ENCODE data around the gene NRG2.

NRG2 gene

GRCh38 chr5:139895046-139895445, 148.1 kb downstream of the NRG2 start:
- TF ChIP-seq CTCF (conservative IDR thresholded peaks at IDR 0.05; ENCODE audit: low read depth): no peak

GRCh38 chr5:139893873-139894272, 149.2 kb downstream of the NRG2 start:
- peak overlapping the region; percentile 18; the same call in 1 of the 2 replicates for H3K27ac ChIP-seq
- no peak for DNase-seq (ENCODE audit: low spot score)
- no peak for TF ChIP-seq CTCF (conservative IDR thresholded peaks at IDR 0.05; ENCODE audit: low read depth)
- ChIA-PET CTCF (no interaction called here), POLR2A (ENCODE audit: low non-redundant PET) (no interaction called here)

More at GRCh38 chr5:139895046-139895445, 148.1 kb downstream of the NRG2 start:
- ChIA-PET POLR2A (ENCODE audit: low non-redundant PET) (interaction anchor here (0.6 kb wide), 1 partner anchor 1349 kb away, joined by 4 read pairs; no protein-coding TSS in a partner anchor), CTCF (interaction anchor here (1.1 kb wide), 1 partner anchor 23 kb away, joined by 3 read pairs; no protein-coding TSS in a partner anchor)
- no peak overlapping the region; the same call in 1 of the 2 replicates for H3K27ac ChIP-seq
- no peak for DNase-seq (ENCODE audit: low spot score)

- CTCF ChIA-PET: no interaction called here
- POLR2A ChIA-PET (ENCODE audit: low non-redundant PET): no interaction called here
- no peak overlapping the region for H3K27ac ChIP-seq
- no peak for DNase-seq (ENCODE audit: low spot score)
- no peak for TF ChIP-seq CTCF (conservative IDR thresholded peaks at IDR 0.05; ENCODE audit: low read depth)
Observed at GRCh38 chr5:139889410-139889809, 153.7 kb downstream of the NRG2 start.

- no peak overlapping the region for H3K27ac ChIP-seq
- DNase-seq (ENCODE audit: low spot score): no peak
- ChIA-PET CTCF (interaction anchor here (0.6 to 1.0 kb wide), 3 partner anchors 16 to 1069 kb away, joined by 3 to 7 read pairs (median 6); no protein-coding TSS in a partner anchor), POLR2A (ENCODE audit: low non-redundant PET) (no interaction called here)
- no peak for TF ChIP-seq CTCF (conservative IDR thresholded peaks at IDR 0.05; ENCODE audit: low read depth)
Observed at GRCh38 chr5:139888370-139888769, 154.7 kb downstream of the NRG2 start.

GRCh38 chr5:139886213-139886612, 156.9 kb downstream of the NRG2 start:
- no peak for DNase-seq (ENCODE audit: low spot score)
- H3K27ac ChIP-seq: no peak overlapping the region
- no peak for TF ChIP-seq CTCF (conservative IDR thresholded peaks at IDR 0.05; ENCODE audit: low read depth)
- ChIA-PET CTCF (no interaction called here), POLR2A (ENCODE audit: low non-redundant PET) (no interaction called here)

- no peak for TF ChIP-seq CTCF (conservative IDR thresholded peaks at IDR 0.05; ENCODE audit: low read depth)
- ChIA-PET CTCF (interaction anchor here (0.7 to 1.1 kb wide), 2 partner anchors 27 to 99 kb away, joined by 3 to 5 read pairs; no protein-coding TSS in a partner anchor), POLR2A (ENCODE audit: low non-redundant PET) (no interaction called here)
Observed at GRCh38 chr5:139885857-139886208, 157.3 kb downstream of the NRG2 start.

More at GRCh38 chr5:139885857-139886208, 157.3 kb downstream of the NRG2 start:
- no peak overlapping the region for H3K27ac ChIP-seq
- no peak for DNase-seq (ENCODE audit: low spot score)
